ENCODE results near the gene TMEM115. TPM values are rescaled to one million over a fixed set of nuclear protein-coding genes. Genes with fewer than 3 reads are reported as not detected.

TMEM115 gene
- total and polyA plus RNA-seq, 2 of the 13 experiments (the other 11 are each of a cell fraction or from before 2014, with no cell fraction given), result 22.1 to 30.7 TPM

DNA sequence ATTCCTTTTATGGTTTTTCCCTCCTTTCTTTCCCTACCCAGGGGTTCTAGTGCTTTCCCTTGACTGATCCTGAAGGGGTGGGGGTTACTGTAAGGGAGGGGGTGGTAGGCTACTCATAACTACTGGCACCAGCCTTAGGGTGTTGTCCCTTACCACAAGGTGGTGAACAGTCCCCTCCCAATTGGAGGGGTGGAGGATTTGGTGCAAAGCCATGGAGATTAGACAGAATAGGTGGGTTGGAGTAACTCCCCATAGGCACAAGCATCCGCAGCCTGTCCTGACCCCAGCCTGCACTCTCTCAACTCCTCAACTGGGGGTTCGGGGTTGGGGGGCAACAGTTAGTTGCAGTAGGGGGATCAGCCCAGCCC is 34.2 kb downstream of the TMEM115 start:
- Histone ChIP-seq H3K27me3 (ENCODE audit: control insufficient read depth in 1 of 2, insufficient read depth in 2 of 2, low read length in 2 of 2) (no peaks in the 10 kb centered on the region; a peak in 1 of 5 replicates), H3K9me3 (ENCODE audit: low read length) (no peaks in the 10 kb centered on the region), H3K4me1 (ENCODE audit: insufficient read depth, low read length) (peaks cover 65% of the 10 kb centered on the region), H3K27ac (ENCODE audit: extremely low read length, insufficient read depth, low read length) (no peak overlapping the region), H3K79me2 (ENCODE audit: insufficient read depth, low read length) (peaks cover 21% of the 10 kb centered on the region), H3K4me3 (replicated peaks in 1 of 3; ENCODE audit: insufficient read depth in 1 of 3, low read depth in 2 of 3, low read length in 3 of 3) (no peak overlapping the region), H2AFZ (ENCODE audit: low read length) (no peak overlapping the region), H3K9ac (ENCODE audit: insufficient read depth, low read depth, low read length) (no peak overlapping the region), H3K4me2 (ENCODE audit: low read depth, low read length) (no peak overlapping the region), H4K20me1 (ENCODE audit: insufficient read depth, low read length) (no peaks in the 10 kb centered on the region), H3K36me3 (replicated peaks in 1 of 2; ENCODE audit: control insufficient read depth in 1 of 2, insufficient read depth in 2 of 2, low read length in 2 of 2) (peaks cover 1 to 17% of the 10 kb centered on the region in 2 experiments)
- no peak for ATAC-seq
- DNase-seq (ENCODE audit: low spot score), result no peak
- intact Hi-C loops (cut with micrococcal nuclease; ENCODE audit: unreplicated experiment) (no loop called here), in situ Hi-C loops (cut with HindIII; ENCODE audit: extremely low pct_ligation_motif_present, low pct_unique_long_range_greater_than_20kb) (no loop called here)
- POLR2A ChIA-PET, result interaction anchor here (0.5 to 13.0 kb wide), 5 partner anchors 11 to 61 kb away, joined by 3 to 222 read pairs (median 5); partner anchors contain the start of genes HYAL1, HYAL3, LSMEM2 and NAA80
- CTCF ChIA-PET (ENCODE audit: low intra/inter-chr PET ratio, low total read pairs), result interaction anchor here (1.1 to 1.5 kb wide), 4 partner anchors 22 to 67 kb away, joined by 4 to 14 read pairs (median 7); partner anchors contain the start of genes HYAL1 and IFRD2
- no peak for FAIRE-seq
- TF ChIP-seq, protein P1, sequence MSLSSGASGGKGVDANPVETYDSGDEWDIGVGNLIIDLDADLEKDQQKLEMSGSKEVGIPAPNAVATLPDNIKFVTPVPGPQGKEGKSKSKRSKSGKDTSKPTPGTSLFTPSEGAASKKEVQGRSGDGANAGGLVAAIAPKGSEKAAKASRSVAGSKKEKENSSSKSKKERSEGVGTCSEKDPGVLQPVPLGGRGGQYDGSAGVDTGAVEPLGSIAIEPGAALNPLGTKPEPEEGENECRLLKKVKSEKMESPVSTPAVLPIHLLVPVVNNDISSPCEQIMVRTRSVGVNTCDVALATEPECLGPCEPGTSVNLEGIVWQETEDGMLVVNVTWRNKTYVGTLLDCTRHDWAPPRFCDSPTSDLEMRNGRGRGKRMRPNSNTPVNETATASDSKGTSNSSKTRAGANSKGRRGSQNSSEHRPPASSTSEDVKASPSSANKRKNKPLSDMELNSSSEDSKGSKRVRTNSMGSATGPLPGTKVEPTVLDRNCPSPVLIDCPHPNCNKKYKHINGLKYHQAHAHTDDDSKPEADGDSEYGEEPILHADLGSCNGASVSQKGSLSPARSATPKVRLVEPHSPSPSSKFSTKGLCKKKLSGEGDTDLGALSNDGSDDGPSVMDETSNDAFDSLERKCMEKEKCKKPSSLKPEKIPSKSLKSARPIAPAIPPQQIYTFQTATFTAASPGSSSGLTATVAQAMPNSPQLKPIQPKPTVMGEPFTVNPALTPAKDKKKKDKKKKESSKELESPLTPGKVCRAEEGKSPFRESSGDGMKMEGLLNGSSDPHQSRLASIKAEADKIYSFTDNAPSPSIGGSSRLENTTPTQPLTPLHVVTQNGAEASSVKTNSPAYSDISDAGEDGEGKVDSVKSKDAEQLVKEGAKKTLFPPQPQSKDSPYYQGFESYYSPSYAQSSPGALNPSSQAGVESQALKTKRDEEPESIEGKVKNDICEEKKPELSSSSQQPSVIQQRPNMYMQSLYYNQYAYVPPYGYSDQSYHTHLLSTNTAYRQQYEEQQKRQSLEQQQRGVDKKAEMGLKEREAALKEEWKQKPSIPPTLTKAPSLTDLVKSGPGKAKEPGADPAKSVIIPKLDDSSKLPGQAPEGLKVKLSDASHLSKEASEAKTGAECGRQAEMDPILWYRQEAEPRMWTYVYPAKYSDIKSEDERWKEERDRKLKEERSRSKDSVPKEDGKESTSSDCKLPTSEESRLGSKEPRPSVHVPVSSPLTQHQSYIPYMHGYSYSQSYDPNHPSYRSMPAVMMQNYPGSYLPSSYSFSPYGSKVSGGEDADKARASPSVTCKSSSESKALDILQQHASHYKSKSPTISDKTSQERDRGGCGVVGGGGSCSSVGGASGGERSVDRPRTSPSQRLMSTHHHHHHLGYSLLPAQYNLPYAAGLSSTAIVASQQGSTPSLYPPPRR (CRISPR knock-in tag; IDR thresholded peaks at IDR 0.05; ENCODE audit: borderline replicate concordance), result no peak
- TF ChIP-seq ZNF766 (CRISPR knock-in tag; IDR thresholded peaks at IDR 0.05; ENCODE audit: borderline replicate concordance) (no peak), KDM6A (CRISPR knock-in tag; IDR thresholded peaks at IDR 0.05; ENCODE audit: low read depth) (no peak), TMF1 (CRISPR knock-in tag; IDR thresholded peaks at IDR 0.05; ENCODE audit: low read depth) (no peak), FOSL2 (CRISPR knock-in tag; IDR thresholded peaks at IDR 0.05) (no peak), TGIF2 (CRISPR knock-in tag; IDR thresholded peaks at IDR 0.05) (no peak), LCORL (IDR thresholded peaks at IDR 0.05) (no peak), LCORL (CRISPR knock-in tag; IDR thresholded peaks at IDR 0.05) (no peak), MLX (CRISPR knock-in tag; IDR thresholded peaks at IDR 0.05) (no peak)
- no TSS peak for BruUV-seq (replicated peaks)
- WGBS (ENCODE audit: low lambda C conversion rate), result 86% methylated on average over 1 of the region's 2 CpGs

All from HepG2 (cell line).